Measurements from ENCODE around the gene GGNBP2.

Gene GGNBP2

DNA sequence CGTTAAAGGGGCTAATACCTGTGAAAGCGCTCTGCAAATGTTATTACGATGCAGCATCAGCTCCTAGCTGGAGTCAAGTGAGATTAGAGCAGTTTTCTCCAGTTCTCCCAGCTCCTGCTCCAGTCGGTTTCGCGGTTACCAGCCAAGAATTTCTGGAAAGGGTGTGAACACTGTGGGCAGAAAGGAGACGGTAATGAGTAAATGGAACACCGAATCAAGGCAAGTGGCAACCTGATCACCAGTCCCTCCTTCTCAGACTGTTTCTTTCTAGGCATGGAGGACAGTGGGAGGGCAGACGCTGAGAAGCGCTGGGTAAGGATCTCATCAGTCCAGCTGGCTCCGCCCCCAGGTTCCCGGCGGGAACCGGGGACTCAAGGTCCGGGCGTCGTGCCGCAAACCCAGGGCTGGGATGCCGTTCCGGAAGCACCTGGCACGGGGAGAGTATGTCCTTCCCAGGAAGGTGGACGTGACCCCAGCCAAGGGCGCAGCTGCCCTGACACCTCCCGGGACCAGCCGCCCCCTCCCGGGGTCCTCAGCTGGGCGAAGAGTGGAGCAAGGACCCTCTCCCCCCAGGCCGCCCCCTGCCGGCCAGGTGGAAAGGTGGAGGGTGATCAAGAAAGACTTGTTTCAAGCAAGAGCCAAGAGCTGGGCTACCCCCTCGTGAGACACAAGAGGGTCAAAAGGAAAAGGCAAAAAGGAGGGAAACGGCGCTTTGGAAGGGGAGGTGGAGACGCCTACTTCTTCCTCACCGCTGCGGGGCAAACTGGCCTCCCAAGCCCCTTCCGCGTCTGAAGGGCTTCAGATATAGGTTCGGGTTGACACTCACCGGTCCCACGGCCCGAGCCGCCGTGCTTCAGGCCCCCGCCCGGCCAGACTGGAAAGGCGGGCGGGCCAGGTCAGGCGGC, 10.5 kb upstream of the GGNBP2 start:
- 10% methylated on average over 48 of the region's 48 CpGs for WGBS, 2 experiments
- Histone ChIP-seq H3K27ac (ENCODE audit: insufficient read depth, low read depth, low read length, poor library complexity, severe bottlenecking) (peak overlapping the region; percentile 95), H3K9me3 (ENCODE audit: control insufficient read depth, low read length) (no peaks in the 10 kb centered on the region), H3K4me1 (ENCODE audit: control insufficient read depth, insufficient read depth, low read length) (peaks cover 6% of the 10 kb centered on the region), H3K36me3 (ENCODE audit: control insufficient read depth, insufficient read depth, low read length) (peaks cover 40% of the 10 kb centered on the region), H3K4me3 (ENCODE audit: insufficient read depth, low read depth, low read length) (peak overlapping the region; percentile 90), H3K27me3 (ENCODE audit: control insufficient read depth, insufficient read depth, low read length, poor library complexity, severe bottlenecking) (no peaks in the 10 kb centered on the region)

DNA sequence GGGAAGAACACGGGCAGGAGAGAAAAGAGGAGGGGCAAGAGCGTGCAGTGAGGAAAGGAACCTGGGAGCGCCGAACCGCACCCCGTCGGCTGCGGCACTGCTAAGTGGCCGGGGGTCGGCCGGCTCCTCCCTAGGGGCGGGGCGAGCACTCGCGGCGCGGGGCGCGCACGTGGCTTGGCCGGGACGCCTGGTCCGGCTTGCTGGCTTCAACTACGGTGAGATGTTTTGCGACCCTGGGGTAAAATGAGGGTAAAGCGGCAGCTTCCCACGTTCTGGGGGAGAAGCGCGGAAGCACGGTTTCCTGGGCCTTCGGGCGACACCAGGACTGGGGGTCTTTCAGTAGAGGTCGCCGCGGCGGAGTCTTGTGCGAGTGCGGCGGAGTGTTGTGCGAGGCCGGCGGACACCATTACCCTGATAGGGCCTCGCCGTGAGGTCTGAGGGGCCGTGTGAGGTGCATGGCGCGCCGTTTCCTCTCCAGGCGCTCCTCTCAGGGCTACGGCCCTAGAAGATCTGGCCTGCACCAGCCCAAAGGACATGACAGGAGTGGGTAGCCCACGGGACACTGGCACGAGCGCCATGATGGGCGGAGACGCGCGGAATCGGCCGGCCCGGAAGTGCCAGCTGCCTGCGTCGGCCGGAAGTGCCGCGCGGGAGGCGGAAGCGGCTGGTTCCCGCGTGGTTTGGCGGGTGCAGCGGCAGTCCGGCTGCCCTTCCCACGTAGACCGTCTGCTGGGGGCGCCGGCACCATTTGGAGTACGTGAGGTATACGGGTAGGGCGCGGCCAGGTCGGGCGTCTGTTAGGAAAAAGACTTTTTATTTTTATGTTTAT, 9.7 kb upstream of the GGNBP2 start, which contains the start of the genes MYO19 and PIGW:
TSS of gene MYO19 (minus strand) at position 29 of the 829 bp plus-strand sequence. CDS start 2,330 bp downstream, outside the sequence.
TSS of gene PIGW (plus strand) at position 148 of the 829 bp plus-strand sequence. CDS start 2,115 bp downstream, outside the sequence.
- Histone ChIP-seq H3K36me3 (ENCODE audit: control insufficient read depth, insufficient read depth, low read length) (peaks cover 40% of the 10 kb centered on the region), H3K27me3 (ENCODE audit: control insufficient read depth, insufficient read depth, low read length, poor library complexity, severe bottlenecking) (no peaks in the 10 kb centered on the region), H3K4me3 (ENCODE audit: insufficient read depth, low read depth, low read length) (peak within 1 kb of the TSS; percentile 90), H3K9me3 (ENCODE audit: control insufficient read depth, low read length) (no peaks in the 10 kb centered on the region), H3K4me1 (ENCODE audit: control insufficient read depth, insufficient read depth, low read length) (peaks cover 6% of the 10 kb centered on the region), H3K27ac (ENCODE audit: insufficient read depth, low read depth, low read length, poor library complexity, severe bottlenecking) (peak within 1 kb of the TSS; percentile 95)
- 0% methylated on average over 83 of the region's 83 CpGs for WGBS, 2 experiments

DNA sequence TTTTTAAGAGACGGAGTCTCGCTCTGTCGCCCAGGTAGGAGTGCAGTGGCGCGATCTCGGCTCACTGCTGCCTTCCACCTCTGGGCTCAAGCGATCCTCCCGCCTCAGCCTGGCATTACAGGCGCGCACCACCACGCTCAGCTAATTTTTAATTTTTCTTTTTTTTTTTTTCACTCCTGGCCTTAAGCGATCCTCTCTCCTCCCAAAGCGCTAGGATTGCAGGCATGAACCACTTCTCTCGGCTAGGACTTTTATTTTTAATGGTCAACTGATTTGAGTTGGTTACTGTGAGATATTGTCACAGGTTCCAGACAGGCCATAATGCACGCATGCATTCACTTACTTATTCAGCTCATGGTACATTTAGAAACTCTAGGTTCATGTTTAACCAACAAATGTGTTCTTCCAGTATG, 9.0 kb upstream of the GGNBP2 start:
- H3K4me3 ChIP-seq (ENCODE audit: insufficient read depth, low read depth, low read length), result peak overlapping the region; percentile 90
- H3K36me3 ChIP-seq (ENCODE audit: control insufficient read depth, insufficient read depth, low read length), result peaks cover 40% of the 10 kb centered on the region
- 18 to 20% methylated on average over 13 to 15 of the region's 15 CpGs for WGBS, 2 experiments
- peaks cover 6% of the 10 kb centered on the region for H3K4me1 ChIP-seq (ENCODE audit: control insufficient read depth, insufficient read depth, low read length)
- H3K27me3 ChIP-seq (ENCODE audit: control insufficient read depth, insufficient read depth, low read length, poor library complexity, severe bottlenecking), result no peaks in the 10 kb centered on the region
- H3K27ac ChIP-seq (ENCODE audit: insufficient read depth, low read depth, low read length, poor library complexity, severe bottlenecking), result peak overlapping the region; percentile 95
- H3K9me3 ChIP-seq (ENCODE audit: control insufficient read depth, low read length), result no peaks in the 10 kb centered on the region

DNA sequence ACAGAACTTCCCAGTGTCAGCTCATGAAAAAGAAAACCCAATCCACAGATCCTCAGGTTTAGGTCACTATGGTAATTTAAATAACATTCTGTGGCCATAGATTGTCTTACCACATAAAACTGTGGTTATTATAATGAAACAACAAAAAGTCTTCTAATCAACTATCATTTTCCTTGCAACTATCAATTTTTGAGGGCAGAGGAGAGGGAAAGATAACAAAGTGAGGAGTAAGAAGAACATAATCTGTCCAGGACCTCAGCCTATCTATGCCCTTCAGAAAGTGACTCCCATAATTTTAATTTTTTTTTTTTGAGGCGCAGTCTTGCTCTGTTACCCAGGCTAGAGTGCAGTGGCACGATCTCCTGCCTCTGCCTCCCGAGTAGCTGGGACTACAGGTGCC, 4.0 kb upstream of the GGNBP2 start:
- peaks cover 18% of the 10 kb centered on the region for H3K36me3 ChIP-seq (ENCODE audit: control insufficient read depth, insufficient read depth, low read length)
- WGBS, 2 experiments, result 87 to 96% methylated on average over 3 of the region's 3 CpGs

DNA sequence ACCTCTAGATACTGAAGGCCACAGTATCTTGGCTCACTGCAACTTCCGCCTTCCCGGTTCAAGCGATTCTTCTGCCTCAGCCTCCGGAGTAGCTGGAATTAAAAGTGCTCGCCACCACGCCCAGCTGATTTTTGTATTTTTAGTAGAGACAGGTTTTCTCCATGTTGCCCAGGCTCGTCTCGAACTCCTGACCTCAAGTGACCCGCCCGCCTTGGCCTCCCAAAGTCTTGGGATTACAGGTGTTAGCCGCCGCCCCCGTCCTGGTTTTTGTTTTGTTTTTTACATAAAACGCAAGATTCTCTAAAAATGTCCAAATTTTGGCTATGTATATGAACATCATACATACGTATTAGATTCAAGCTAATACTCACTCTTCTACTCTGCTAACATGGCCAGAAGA, 2.0 kb upstream of the GGNBP2 start:
- H3K27ac ChIP-seq (ENCODE audit: insufficient read depth, low read depth, low read length, poor library complexity, severe bottlenecking), result no peak overlapping the region
- no peaks in the 10 kb centered on the region for H3K27me3 ChIP-seq (ENCODE audit: control insufficient read depth, insufficient read depth, low read length, poor library complexity, severe bottlenecking)
- H3K9me3 ChIP-seq (ENCODE audit: control insufficient read depth, low read length), result no peaks in the 10 kb centered on the region
- WGBS, 2 experiments, result 91 to 93% methylated on average over 15 of the region's 15 CpGs
- peaks cover 7% of the 10 kb centered on the region for H3K36me3 ChIP-seq (ENCODE audit: control insufficient read depth, insufficient read depth, low read length)
- no peak overlapping the region for H3K4me3 ChIP-seq (ENCODE audit: insufficient read depth, low read depth, low read length)
- peaks cover 12% of the 10 kb centered on the region for H3K4me1 ChIP-seq (ENCODE audit: control insufficient read depth, insufficient read depth, low read length)

More for the DNA sequence above, 4.0 kb upstream of the GGNBP2 start:
- Histone ChIP-seq H3K4me3 (ENCODE audit: insufficient read depth, low read depth, low read length) (no peak overlapping the region), H3K27ac (ENCODE audit: insufficient read depth, low read depth, low read length, poor library complexity, severe bottlenecking) (no peak overlapping the region), H3K4me1 (ENCODE audit: control insufficient read depth, insufficient read depth, low read length) (no peaks in the 10 kb centered on the region), H3K27me3 (ENCODE audit: control insufficient read depth, insufficient read depth, low read length, poor library complexity, severe bottlenecking) (no peaks in the 10 kb centered on the region), H3K9me3 (ENCODE audit: control insufficient read depth, low read length) (no peaks in the 10 kb centered on the region)

DNA sequence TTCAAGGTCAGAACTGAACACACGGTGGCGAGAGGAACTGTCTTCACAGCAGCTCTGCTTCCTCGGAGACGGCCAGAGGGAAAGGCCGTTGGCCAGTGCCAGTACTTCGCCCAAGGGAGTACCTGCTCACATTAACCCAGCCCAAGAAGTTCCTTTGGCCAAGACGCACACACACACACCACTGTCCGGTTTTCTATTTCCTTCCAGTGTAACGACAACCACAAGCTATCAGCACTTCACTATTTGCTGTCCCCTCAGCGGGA, 744 bp upstream of the GGNBP2 start:
- Histone ChIP-seq H3K27ac (ENCODE audit: insufficient read depth, low read depth, low read length, poor library complexity, severe bottlenecking) (peak overlapping the region; percentile 82), H3K4me1 (ENCODE audit: control insufficient read depth, insufficient read depth, low read length) (peaks cover 18% of the 10 kb centered on the region), H3K9me3 (ENCODE audit: control insufficient read depth, low read length) (no peaks in the 10 kb centered on the region), H3K36me3 (ENCODE audit: control insufficient read depth, insufficient read depth, low read length) (no peaks in the 10 kb centered on the region), H3K4me3 (ENCODE audit: insufficient read depth, low read depth, low read length) (peak overlapping the region; percentile 88), H3K27me3 (ENCODE audit: control insufficient read depth, insufficient read depth, low read length, poor library complexity, severe bottlenecking) (no peaks in the 10 kb centered on the region)
- WGBS, 2 experiments, result 4 to 6% methylated on average over 10 of the region's 10 CpGs

DNA sequence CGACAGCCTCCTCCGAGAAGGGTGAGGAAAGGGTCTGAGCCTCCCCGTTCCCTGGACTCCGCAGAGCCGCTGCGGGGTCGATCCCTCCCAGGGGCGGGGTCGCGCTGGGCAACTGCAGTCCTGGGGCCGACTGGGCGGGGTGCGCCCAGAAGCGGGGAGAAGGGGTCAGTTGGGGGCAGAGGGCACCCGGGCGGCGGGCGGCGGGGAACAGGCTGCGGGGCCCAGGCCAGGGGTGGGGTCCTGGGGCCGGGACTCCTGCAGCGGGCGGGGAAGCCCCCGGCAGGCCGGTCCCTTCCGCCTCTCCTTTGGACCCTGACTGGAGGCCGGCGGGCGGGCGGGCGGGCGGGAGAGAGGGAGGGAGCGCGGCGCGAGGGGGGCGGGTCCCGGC, 352 bp downstream of the GGNBP2 start:
- Histone ChIP-seq H3K27me3 (ENCODE audit: control insufficient read depth, insufficient read depth, low read length, poor library complexity, severe bottlenecking) (no peaks in the 10 kb centered on the region), H3K4me3 (ENCODE audit: insufficient read depth, low read depth, low read length) (peak overlapping the region; percentile 88), H3K4me1 (ENCODE audit: control insufficient read depth, insufficient read depth, low read length) (peaks cover 18% of the 10 kb centered on the region), H3K27ac (ENCODE audit: insufficient read depth, low read depth, low read length, poor library complexity, severe bottlenecking) (peak overlapping the region; percentile 94), H3K36me3 (ENCODE audit: control insufficient read depth, insufficient read depth, low read length) (no peaks in the 10 kb centered on the region), H3K9me3 (ENCODE audit: control insufficient read depth, low read length) (no peaks in the 10 kb centered on the region)
- 0 to 1% methylated on average over 38 of the region's 38 CpGs for WGBS, 2 experiments

DNA sequence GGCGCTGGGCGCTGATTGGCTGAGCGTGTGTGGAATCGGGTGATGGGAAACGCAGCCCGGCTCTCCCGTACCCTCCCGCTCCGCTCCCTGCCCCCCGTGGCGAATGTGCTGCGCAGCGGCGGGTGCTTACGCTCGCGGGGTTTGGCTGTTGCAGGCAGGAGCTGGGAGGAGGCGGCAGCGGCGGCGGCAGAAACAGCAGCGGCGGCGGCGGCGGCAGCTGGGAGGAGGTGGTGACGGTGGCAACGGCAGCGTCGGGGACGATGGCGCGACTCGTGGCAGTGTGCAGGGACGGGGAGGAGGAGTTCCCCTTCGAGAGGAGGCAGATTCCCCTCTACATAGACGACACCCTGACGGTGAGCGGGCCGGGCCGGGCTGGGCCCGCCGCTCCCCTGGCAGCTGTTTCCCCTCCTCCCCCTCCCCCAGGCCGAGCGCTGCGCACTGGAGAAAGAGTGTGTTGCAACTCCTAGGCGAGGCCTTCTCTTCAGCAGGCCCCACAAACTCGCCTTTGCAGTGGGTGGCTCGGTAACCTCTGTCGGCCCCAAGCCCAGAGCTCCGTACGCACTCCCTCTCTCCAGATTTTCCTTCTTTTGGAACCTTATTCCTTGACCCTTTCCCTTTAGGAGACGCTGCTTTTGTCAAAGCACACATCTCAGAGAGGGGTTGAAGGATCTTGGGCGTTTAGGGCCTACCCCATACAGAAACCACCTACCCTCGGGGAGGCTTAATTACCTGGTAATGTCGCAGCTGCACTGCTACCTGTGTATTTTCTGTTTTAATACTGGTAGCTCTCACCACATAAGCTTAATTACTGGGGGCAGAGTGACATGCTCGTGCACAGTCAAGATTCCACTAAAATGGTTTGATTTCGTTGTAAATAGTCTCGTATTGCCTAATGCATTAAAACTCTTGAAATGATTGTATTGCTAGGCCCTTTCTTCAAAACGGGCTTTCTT, 1.0 kb downstream of the GGNBP2 start:
- Histone ChIP-seq H3K27me3 (ENCODE audit: control insufficient read depth, insufficient read depth, low read length, poor library complexity, severe bottlenecking) (no peaks in the 10 kb centered on the region), H3K27ac (ENCODE audit: insufficient read depth, low read depth, low read length, poor library complexity, severe bottlenecking) (peak overlapping the region; percentile 91), H3K36me3 (ENCODE audit: control insufficient read depth, insufficient read depth, low read length) (no peaks in the 10 kb centered on the region), H3K9me3 (ENCODE audit: control insufficient read depth, low read length) (no peaks in the 10 kb centered on the region), H3K4me1 (ENCODE audit: control insufficient read depth, insufficient read depth, low read length) (peaks cover 18% of the 10 kb centered on the region), H3K4me3 (ENCODE audit: insufficient read depth, low read depth, low read length) (peak overlapping the region; percentile 88)
- WGBS, 2 experiments, result 1 to 2% methylated on average over 60 of the region's 60 CpGs

DNA sequence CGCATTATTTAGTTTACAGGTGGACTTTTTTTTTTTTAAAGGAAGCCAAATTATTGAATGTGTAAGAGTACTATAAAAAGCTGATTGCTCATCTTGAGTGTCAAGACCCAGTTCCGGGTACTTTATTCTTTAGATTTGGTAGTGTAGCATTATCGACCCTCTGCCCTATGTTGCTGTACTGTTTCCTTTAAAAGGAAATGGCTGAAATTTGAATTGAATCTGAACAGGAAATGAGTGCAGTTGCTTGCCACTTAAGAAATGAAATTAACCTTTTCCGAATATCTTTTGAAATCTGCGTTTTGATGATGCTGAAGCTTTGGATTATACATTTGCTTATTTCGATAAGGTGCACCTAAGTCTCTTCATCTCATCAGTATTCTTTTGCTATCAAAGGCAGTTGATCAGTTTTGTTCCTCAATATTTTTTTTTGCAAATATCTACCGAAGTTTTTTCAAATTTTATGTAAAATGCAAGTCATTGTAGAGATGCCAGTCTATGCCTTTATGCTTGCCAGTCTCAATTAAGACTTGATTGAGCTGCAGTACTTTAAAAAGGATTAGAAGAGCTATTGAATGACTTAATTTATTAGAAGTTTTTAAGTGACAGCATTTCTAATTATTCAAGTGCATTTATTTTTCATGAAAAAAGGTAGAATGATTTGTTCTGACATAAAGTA, 1.8 kb downstream of the GGNBP2 start:
- H3K27me3 ChIP-seq (ENCODE audit: control insufficient read depth, insufficient read depth, low read length, poor library complexity, severe bottlenecking), result no peaks in the 10 kb centered on the region
- H3K27ac ChIP-seq (ENCODE audit: insufficient read depth, low read depth, low read length, poor library complexity, severe bottlenecking), result peak overlapping the region; percentile 91
- no peaks in the 10 kb centered on the region for H3K36me3 ChIP-seq (ENCODE audit: control insufficient read depth, insufficient read depth, low read length)
- peaks cover 18% of the 10 kb centered on the region for H3K4me1 ChIP-seq (ENCODE audit: control insufficient read depth, insufficient read depth, low read length)
- no peaks in the 10 kb centered on the region for H3K9me3 ChIP-seq (ENCODE audit: control insufficient read depth, low read length)
- WGBS, 2 experiments, result 49% methylated on average over 6 to 7 of the region's 7 CpGs
- peak overlapping the region; percentile 88 for H3K4me3 ChIP-seq (ENCODE audit: insufficient read depth, low read depth, low read length)
